Measurements from ENCODE around the gene DLD.
"Not testable (repeated sequence)": the region's sequence is repeated elsewhere in the genome, so short reads cannot be mapped to it uniquely, and the experiment has no call there.

DLD gene

GRCh38 chr7:107944411-107945169, 53.6 kb downstream of the DLD start:
- no peak for DNase-seq (ENCODE audit: low read depth in 2 of 3, low spot score in 2 of 3)

- no peak for DNase-seq (ENCODE audit: low read depth in 2 of 3, low spot score in 2 of 3)
Observed at GRCh38 chr7:107945332-107945731, 54.3 kb downstream of the DLD start.

- no peak for DNase-seq (ENCODE audit: low read depth in 2 of 3, low spot score in 2 of 3)
Observed at GRCh38 chr7:107946451-107946850, 55.5 kb downstream of the DLD start.

GRCh38 chr7:107946881-107947280, 55.9 kb downstream of the DLD start:
- no peak for DNase-seq (ENCODE audit: low read depth in 2 of 3, low spot score in 2 of 3)

GRCh38 chr7:107948645-107949442, 57.9 kb downstream of the DLD start:
- no peak for DNase-seq (ENCODE audit: low read depth in 2 of 3, low spot score in 2 of 3)

- DNase-seq (ENCODE audit: low read depth in 2 of 3, low spot score in 2 of 3): no peak
Observed at GRCh38 chr7:107949443-107949935, 58.5 kb downstream of the DLD start.

GRCh38 chr7:107951172-107951787, 60.3 kb downstream of the DLD start:
- no peak for DNase-seq (ENCODE audit: low read depth in 2 of 3, low spot score in 2 of 3)

- DNase-seq (ENCODE audit: low read depth in 2 of 3, low spot score in 2 of 3): no peak
Observed at GRCh38 chr7:107951896-107952295, 60.9 kb downstream of the DLD start.

- DNase-seq (ENCODE audit: low read depth in 2 of 3, low spot score in 2 of 3): no peak
Observed at GRCh38 chr7:107953265-107953923, 62.4 kb downstream of the DLD start.

- no peak for DNase-seq (ENCODE audit: low read depth in 2 of 3, low spot score in 2 of 3)
Observed at GRCh38 chr7:107953924-107954303, 62.9 kb downstream of the DLD start.

GRCh38 chr7:107955394-107955793, 64.4 kb downstream of the DLD start:
- no peak for DNase-seq (ENCODE audit: low read depth in 2 of 3, low spot score in 2 of 3)

GRCh38 chr7:107956950-107957349, 66.0 kb downstream of the DLD start:
- not testable (repeated sequence) for DNase-seq (ENCODE audit: low read depth in 2 of 3, low spot score in 2 of 3)

- no peak for DNase-seq (ENCODE audit: low read depth in 2 of 3, low spot score in 2 of 3)
Observed at GRCh38 chr7:107957436-107957835, 66.5 kb downstream of the DLD start.

GRCh38 chr7:107958764-107959526, 68.0 kb downstream of the DLD start:
- DNase-seq (ENCODE audit: low read depth in 2 of 3, low spot score in 2 of 3): no peak

- no peak for DNase-seq (ENCODE audit: low read depth in 2 of 3, low spot score in 2 of 3)
Observed at GRCh38 chr7:107959527-107959898, 68.5 kb downstream of the DLD start.

- no peak for DNase-seq (ENCODE audit: low read depth in 2 of 3, low spot score in 2 of 3)
Observed at GRCh38 chr7:107960272-107960671, 69.3 kb downstream of the DLD start.

- no peak for DNase-seq (ENCODE audit: low read depth in 2 of 3, low spot score in 2 of 3)
Observed at GRCh38 chr7:107961405-107961804, 70.4 kb downstream of the DLD start.

- DNase-seq (ENCODE audit: low read depth in 2 of 3, low spot score in 2 of 3): no peak
Observed at GRCh38 chr7:107962817-107963216, 71.8 kb downstream of the DLD start.

- no peak for DNase-seq (ENCODE audit: low read depth in 2 of 3, low spot score in 2 of 3)
Observed at GRCh38 chr7:107964510-107964909, 73.5 kb downstream of the DLD start.

- no peak for DNase-seq (ENCODE audit: low read depth in 2 of 3, low spot score in 2 of 3)
Observed at GRCh38 chr7:107966711-107967110, 75.7 kb downstream of the DLD start.

GRCh38 chr7:107967420-107967819, 76.4 kb downstream of the DLD start:
- no peak for DNase-seq (ENCODE audit: low read depth in 2 of 3, low spot score in 2 of 3)

Data from activated CD8-positive, alpha-beta memory T cell treated with anti-CD3 and anti-CD28 coated beads for 48 hours (primary cell).